Common myeloid progenitor, CD34-positive (primary cell): ENCODE results near the gene GCSH.
A peak's percentile ranks its signal among the peaks of the same experiment; 100 is the strongest.

Source experiments
- CTCF ChIA-PET: fragments of 350-600 bp; sonication (Branson Sonifier 250); formaldehyde crosslinking; loops from one replicate; lab custom pipeline; 2021; ENCODE audit warnings: antibody characterized with exemption; lab: Charles Lee
- POLR2A ChIA-PET: fragments of 350-600 bp; sonication (Branson Sonifier 250); formaldehyde crosslinking; loops from one replicate; lab custom pipeline; 2021; ENCODE audit warnings: antibody characterized with exemption; lab: Charles Lee
- DNase-seq, 3 donors: peaks; one replicate each; pipeline versions ENCODE4 v3.0.0 to v3.0.0-alpha.2; 2013
- H3K27ac ChIP-seq, 2 experiments: 1 replicate in 1 of 2; 2 replicates in 1 of 2; pipeline ENCODE4 v1.7.0; 2013; ENCODE audit warnings: inconsistent platforms in 2 of 2, low read length in 2 of 2, mild to moderate bottlenecking in 2 of 2, low read depth in 1 of 2, moderate library complexity in 1 of 2; ENCODE audit not compliant: severe bottlenecking in 2 of 2, insufficient read depth in 1 of 2, poor library complexity in 1 of 2
- H3K27me3 ChIP-seq, 5 experiments: replicated peaks in 2 of 5; 1 replicate in 3 of 5; 2 replicates in 2 of 5; pipeline versions ENCODE4 v1.6.1 to v1.7.0; 2013; ENCODE audit warnings: low read length in 4 of 5, mild to moderate bottlenecking in 2 of 5, moderate library complexity in 2 of 5, inconsistent platforms in 1 of 5; ENCODE audit not compliant: insufficient read depth in 5 of 5, control insufficient read depth in 4 of 5
- H3K36me3 ChIP-seq, 4 experiments: 1 replicate in 2 of 4; 2 replicates in 2 of 4; pipeline versions ENCODE4 v1.6.1 to v1.7.0; 2013; ENCODE audit warnings: low read length in 3 of 4, control low read depth in 1 of 4, mild to moderate bottlenecking in 1 of 4; ENCODE audit not compliant: control insufficient read depth in 4 of 4, insufficient read depth in 4 of 4
- H3K4me1 ChIP-seq, 4 experiments: 1 replicate in 3 of 4; 2 replicates in 1 of 4; pipeline versions ENCODE4 v1.6.1 to v1.7.1; 2013; ENCODE audit warnings: low read length in 3 of 4, mild to moderate bottlenecking in 3 of 4, control low read depth in 1 of 4, inconsistent platforms in 1 of 4, moderate library complexity in 1 of 4; ENCODE audit not compliant: control insufficient read depth in 4 of 4, insufficient read depth in 4 of 4; ENCODE audit errors: control extremely low read depth in 1 of 4
- H3K4me3 ChIP-seq, 7 experiments: 1 replicate in 4 of 7; 2 replicates in 3 of 7; pipeline versions ENCODE4 v1.5.1 to v1.7.0; 2013; ENCODE audit warnings: mild to moderate bottlenecking in 7 of 7, low read length in 6 of 7, moderate library complexity in 6 of 7, inconsistent platforms in 2 of 7, low read depth in 2 of 7, control low read depth in 1 of 7; ENCODE audit not compliant: insufficient read depth in 4 of 7, control insufficient read depth in 1 of 7; ENCODE audit errors: extremely low read depth in 1 of 7
- H3K9me3 ChIP-seq, 5 experiments: 1 replicate in 4 of 5; 2 replicates in 1 of 5; pipeline versions ENCODE4 v1.6.1 to v1.7.1; 2013; ENCODE audit warnings: low read length in 4 of 5, mild to moderate bottlenecking in 2 of 5, inconsistent platforms in 1 of 5, low read depth in 1 of 5, moderate library complexity in 1 of 5; ENCODE audit not compliant: control insufficient read depth in 4 of 5, insufficient read depth in 2 of 5; ENCODE audit errors: control extremely low read depth in 1 of 5
- WGBS: methylation state at CpG from one replicate; pipeline ENCODE4 v1.1.5; 2013; ENCODE audit not compliant: insufficient coverage; 5-methylcytosine and 5-hydroxymethylcytosine counted together

GCSH gene

GRCh38 chr16:81101702-81102101, 5.5 kb upstream of the GCSH start:
- no peak for DNase-seq
- CTCF ChIA-PET, result no interaction called here
- 96% methylated on average over 8 of the region's 9 CpGs for WGBS
- H3K27me3 ChIP-seq, result no peaks in the 10 kb centered on the region
- H3K36me3 ChIP-seq, result no peaks in the 10 kb centered on the region
- no peak overlapping the region for H3K4me3 ChIP-seq
- POLR2A ChIA-PET, result no interaction called here
- H3K9me3 ChIP-seq, result no peaks in the 10 kb centered on the region
- H3K27ac ChIP-seq, result no peak overlapping the region
- H3K4me1 ChIP-seq, result peaks cover 0 to 2% (median 1%) of the 10 kb centered on the region in 4 experiments

- Histone ChIP-seq H3K4me1 (peaks cover 0 to 13% (median 5%) of the 10 kb centered on the region in 4 experiments), H3K4me3 (no peak overlapping the region), H3K36me3 (no peaks in the 10 kb centered on the region), H3K9me3 (no peaks in the 10 kb centered on the region), H3K27ac (no peak overlapping the region), H3K27me3 (no peaks in the 10 kb centered on the region)
- CTCF ChIA-PET, result interaction anchor here (0.6 kb wide), 1 partner anchor 164 kb away, joined by 3 read pairs; no protein-coding TSS in a partner anchor
- POLR2A ChIA-PET, result interaction anchor here (0.9 kb wide), 1 partner anchor 90 kb away, joined by 6 read pairs; no protein-coding TSS in a partner anchor
- DNase-seq, result no peak
Observed at GRCh38 chr16:81099958-81100357, 3.8 kb upstream of the GCSH start.

GRCh38 chr16:81097230-81097629, 1.0 kb upstream of the GCSH start:
- ChIA-PET POLR2A (no interaction called here), CTCF (interaction anchor here (0.6 to 1.7 kb wide), 2 partner anchors 63 to 545 kb away, joined by 3 to 5 read pairs; no protein-coding TSS in a partner anchor)
- H3K36me3 ChIP-seq, result peaks cover 0 to 4% (median 0%) of the 10 kb centered on the region in 4 experiments
- H3K4me3 ChIP-seq, result no peak overlapping the region
- peak overlapping the region in 1 of 2 experiments; percentile 27 for H3K27ac ChIP-seq
- H3K9me3 ChIP-seq, result no peaks in the 10 kb centered on the region
- DNase-seq, result no peak
- no peaks in the 10 kb centered on the region for H3K27me3 ChIP-seq
- WGBS, result 98% methylated on average over 6 of the region's 6 CpGs
- peaks cover 0 to 13% (median 5%) of the 10 kb centered on the region in 4 experiments for H3K4me1 ChIP-seq

DNA sequence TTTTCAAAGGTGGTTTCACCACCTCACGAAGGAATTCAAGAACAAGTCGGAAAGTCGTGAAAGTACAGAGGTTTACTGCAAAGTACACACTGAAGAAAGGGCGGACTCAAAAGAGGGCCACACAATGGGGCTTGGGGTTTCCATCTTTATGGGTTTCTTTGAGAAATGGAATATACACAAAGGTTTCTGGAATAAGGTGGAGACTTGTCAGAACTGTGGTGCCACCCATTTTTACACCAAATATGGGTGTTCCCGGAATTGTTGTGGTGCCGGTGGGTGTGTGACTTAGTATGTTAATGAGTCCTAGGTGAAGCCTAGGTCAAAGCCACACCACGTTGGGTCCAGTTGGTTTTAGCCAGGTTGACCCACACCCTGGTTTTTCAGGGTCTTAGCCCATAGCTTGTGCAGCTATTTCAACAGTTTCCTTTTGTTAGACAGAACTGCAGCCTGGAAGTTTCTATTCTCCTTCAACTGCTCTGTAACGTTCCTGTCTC, 567 bp upstream of the GCSH start:
- H3K4me1 ChIP-seq, result peaks cover 0 to 13% (median 5%) of the 10 kb centered on the region in 4 experiments
- H3K9me3 ChIP-seq, result no peaks in the 10 kb centered on the region
- peaks cover 0 to 7% (median 0%) of the 10 kb centered on the region in 4 experiments for H3K36me3 ChIP-seq
- H3K27me3 ChIP-seq, result no peaks in the 10 kb centered on the region
- H3K27ac ChIP-seq, result peak overlapping the region in 1 of 2 experiments; percentile 27
- POLR2A ChIA-PET, result no interaction called here
- CTCF ChIA-PET, result no interaction called here
- H3K4me3 ChIP-seq, result peak overlapping the region in 5 of 7 experiments; percentile 31 to 87 (median 82)
- DNase-seq, result no peak
- 59% methylated on average over 7 of the region's 8 CpGs for WGBS

DNA sequence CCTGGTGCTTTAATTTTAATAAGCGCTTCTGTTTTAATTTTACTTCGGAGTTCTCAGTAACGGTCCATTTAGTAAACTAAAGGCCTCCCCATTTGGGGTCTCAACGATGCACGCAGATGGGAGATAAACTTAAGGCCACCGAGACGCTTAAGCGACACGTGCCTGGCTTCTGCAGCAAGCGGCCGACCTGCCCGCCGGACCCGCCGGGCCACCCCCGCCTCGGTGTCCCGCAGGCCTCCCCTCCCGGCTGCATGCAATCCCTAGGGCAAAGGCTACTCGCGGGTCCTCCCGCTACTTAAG, 592 bp downstream of the GCSH start:
- Histone ChIP-seq H3K27me3 (no peaks in the 10 kb centered on the region), H3K9me3 (no peaks in the 10 kb centered on the region), H3K27ac (peak overlapping the region in 1 of 2 experiments; percentile 25), H3K4me3 (peak overlapping the region; percentile 38 to 87 (median 76)), H3K36me3 (peaks cover 0 to 15% (median 0%) of the 10 kb centered on the region in 4 experiments), H3K4me1 (peaks cover 0 to 13% (median 5%) of the 10 kb centered on the region in 4 experiments)
- ChIA-PET CTCF (no interaction called here), POLR2A (interaction anchor here (0.7 kb wide), 1 partner anchor 61 kb away, joined by 3 read pairs; no protein-coding TSS in a partner anchor)
- DNase-seq, result peak in 1 of 3 donors; percentile 7
- under 1% methylated on average over 22 of the region's 22 CpGs for WGBS

DNA sequence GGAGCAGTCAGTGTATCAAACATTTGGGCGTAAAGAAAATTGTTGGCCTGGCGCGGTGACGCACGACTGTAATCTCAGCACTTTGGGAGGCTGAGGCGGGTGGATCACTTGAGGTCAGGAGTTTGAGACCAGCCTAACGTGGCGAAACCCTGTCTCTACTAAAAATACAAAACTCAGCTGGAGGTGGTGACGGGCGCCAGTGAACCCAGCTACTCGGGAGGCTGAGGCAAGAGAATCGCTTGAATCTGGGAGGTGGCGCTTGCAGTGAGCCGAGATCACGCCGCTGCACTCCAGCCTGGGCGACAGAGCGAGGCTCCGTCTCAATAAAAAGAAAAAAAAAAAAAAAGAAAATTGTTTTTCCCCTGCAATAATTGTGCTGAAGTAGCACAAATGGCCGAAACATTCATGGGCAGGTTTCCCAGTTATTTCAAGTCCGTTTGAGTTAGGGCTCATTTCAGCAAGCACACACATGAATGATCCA, 1.4 kb downstream of the GCSH start:
- Histone ChIP-seq H3K27ac (no peak overlapping the region), H3K36me3 (peaks cover 0 to 20% (median 2%) of the 10 kb centered on the region in 4 experiments), H3K4me1 (peaks cover 0 to 13% (median 5%) of the 10 kb centered on the region in 4 experiments), H3K27me3 (no peaks in the 10 kb centered on the region), H3K9me3 (no peaks in the 10 kb centered on the region), H3K4me3 (peak overlapping the region in 3 of 7 experiments; percentile 42 to 82 (median 76))
- DNase-seq, result no peak
- ChIA-PET POLR2A (interaction anchor here (0.7 kb wide), 1 partner anchor 60 kb away, joined by 3 read pairs; no protein-coding TSS in a partner anchor), CTCF (no interaction called here)
- 86% methylated on average over 20 of the region's 21 CpGs for WGBS

GRCh38 chr16:81088836-81089235, 7.4 kb downstream of the GCSH start:
- Histone ChIP-seq H3K4me1 (no peaks in the 10 kb centered on the region), H3K27me3 (no peaks in the 10 kb centered on the region), H3K27ac (no peak overlapping the region), H3K36me3 (peaks cover 0 to 31% (median 8%) of the 10 kb centered on the region in 4 experiments), H3K9me3 (no peaks in the 10 kb centered on the region), H3K4me3 (no peak overlapping the region)
- ChIA-PET CTCF (interaction anchor here (1.0 kb wide), 1 partner anchor 12 kb away, joined by 3 read pairs; no protein-coding TSS in a partner anchor), POLR2A (no interaction called here)
- WGBS, result 79% methylated on average over 2 of the region's 5 CpGs
- DNase-seq, result no peak
